Lower lobe of right lung (tissue), 2 donors: Measurements from ENCODE around the gene NUDT9. TPM values are rescaled to one million over a fixed set of nuclear protein-coding genes. Genes with fewer than 3 reads are reported as not detected.

Experiments
- ATAC-seq, 2 donors: fragments of 200-7000 bp; cut with Tn5 transposase; one replicate each; pipeline ENCODE4 v1.9.1; 2020 to 2022; ENCODE audit warnings: mild to moderate bottlenecking in 2 of 2, moderate library complexity in 2 of 2
- DNase-seq: peaks from one replicate; pipeline ENCODE4 v3.0.0-alpha.2; 2020
- H3K27ac ChIP-seq: fragments of 200-600 bp; one replicate; pipeline ENCODE4 v1.8.0; 2022
- H3K27me3 ChIP-seq: fragments of 200-600 bp; one replicate; pipeline ENCODE4 v1.8.0; 2022; ENCODE audit warnings: low read depth
- H3K36me3 ChIP-seq: fragments of 200-600 bp; one replicate; pipeline ENCODE4 v1.8.0; 2022; ENCODE audit warnings: mild to moderate bottlenecking
- H3K4me1 ChIP-seq: fragments of 200-600 bp; one replicate; pipeline ENCODE4 v1.8.0; 2022
- H3K4me3 ChIP-seq: fragments of 200-600 bp; one replicate; pipeline ENCODE4 v1.8.0; 2022; ENCODE audit warnings: mild to moderate bottlenecking
- H3K9me3 ChIP-seq: fragments of 200-600 bp; one replicate; pipeline ENCODE4 v1.8.0; 2022
- intact Hi-C: fragments of 100-400 bp; cut with DNase I; formaldehyde crosslinking; loops from one replicate; pipeline ENCODE4 v1.11.0; 2022
- total RNA-seq: library from RNA; stranded (reverse); fragmentation: NEBNext Ultra II Directional; extraction: Animal tissue kit (Norgen Biotek cat#: 25700); gene quantifications from one replicate; pipeline ENCODE4 v1.2.1, GENCODE V29; 2021
- TF ChIP-seq, protein P1 (sequence below): fragments of 200-600 bp; IDR thresholded peaks from one replicate; pipeline ENCODE4 v1.8.0; 2022; ENCODE audit warnings: antibody characterized with exemption, mild to moderate bottlenecking
- donor health status: DM: no; HTN: yes; CAD: no; lungs with severe emphysema.

The NUDT9 gene
- total RNA-seq, 1 donor from 2014 or later = 45.3 TPM

DNA sequence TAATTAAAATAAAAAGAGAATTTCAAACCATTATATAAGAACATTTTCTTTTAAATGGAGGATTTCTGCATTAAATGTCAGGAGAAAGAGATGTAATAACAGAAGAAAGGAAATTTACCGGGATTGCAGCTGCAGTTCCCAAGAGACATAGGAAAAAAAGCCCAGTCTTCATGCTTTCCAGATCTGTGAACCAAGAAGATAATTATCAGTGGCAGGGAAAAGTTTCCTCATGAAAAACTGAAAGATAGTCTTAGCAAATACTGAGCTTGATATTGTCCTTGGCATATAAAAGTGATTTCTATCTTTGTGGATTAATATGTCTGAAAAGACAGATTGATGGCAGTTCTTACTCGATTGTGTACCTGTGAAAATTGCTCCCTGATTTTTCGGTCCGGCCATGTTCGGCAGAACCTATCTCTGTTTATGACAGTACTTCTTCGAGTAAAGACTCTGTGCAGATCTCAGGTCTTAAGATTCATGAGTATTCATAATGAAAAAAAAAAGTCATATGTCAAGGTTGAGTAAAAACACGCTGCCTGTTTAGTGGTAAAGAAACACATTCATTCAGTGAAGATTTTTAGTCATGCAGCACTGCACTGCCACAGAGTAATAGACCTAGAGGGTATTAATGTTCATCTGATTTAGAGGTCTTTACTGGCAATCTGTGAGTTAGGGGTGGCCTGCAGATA, 77.2 kb downstream of the NUDT9 start:
- Histone ChIP-seq H3K4me1 (peaks cover 8% of the 10 kb centered on the region), H3K27me3 (no peaks in the 10 kb centered on the region), H3K4me3 (no peak overlapping the region), H3K27ac (no peak overlapping the region), H3K9me3 (no peaks in the 10 kb centered on the region), H3K36me3 (peaks cover 22% of the 10 kb centered on the region)
- ATAC-seq (no peak), DNase-seq (no peak)
- intact Hi-C loops = no loop called here
- TF ChIP-seq, protein P1, sequence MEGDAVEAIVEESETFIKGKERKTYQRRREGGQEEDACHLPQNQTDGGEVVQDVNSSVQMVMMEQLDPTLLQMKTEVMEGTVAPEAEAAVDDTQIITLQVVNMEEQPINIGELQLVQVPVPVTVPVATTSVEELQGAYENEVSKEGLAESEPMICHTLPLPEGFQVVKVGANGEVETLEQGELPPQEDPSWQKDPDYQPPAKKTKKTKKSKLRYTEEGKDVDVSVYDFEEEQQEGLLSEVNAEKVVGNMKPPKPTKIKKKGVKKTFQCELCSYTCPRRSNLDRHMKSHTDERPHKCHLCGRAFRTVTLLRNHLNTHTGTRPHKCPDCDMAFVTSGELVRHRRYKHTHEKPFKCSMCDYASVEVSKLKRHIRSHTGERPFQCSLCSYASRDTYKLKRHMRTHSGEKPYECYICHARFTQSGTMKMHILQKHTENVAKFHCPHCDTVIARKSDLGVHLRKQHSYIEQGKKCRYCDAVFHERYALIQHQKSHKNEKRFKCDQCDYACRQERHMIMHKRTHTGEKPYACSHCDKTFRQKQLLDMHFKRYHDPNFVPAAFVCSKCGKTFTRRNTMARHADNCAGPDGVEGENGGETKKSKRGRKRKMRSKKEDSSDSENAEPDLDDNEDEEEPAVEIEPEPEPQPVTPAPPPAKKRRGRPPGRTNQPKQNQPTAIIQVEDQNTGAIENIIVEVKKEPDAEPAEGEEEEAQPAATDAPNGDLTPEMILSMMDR = no peak

DNA sequence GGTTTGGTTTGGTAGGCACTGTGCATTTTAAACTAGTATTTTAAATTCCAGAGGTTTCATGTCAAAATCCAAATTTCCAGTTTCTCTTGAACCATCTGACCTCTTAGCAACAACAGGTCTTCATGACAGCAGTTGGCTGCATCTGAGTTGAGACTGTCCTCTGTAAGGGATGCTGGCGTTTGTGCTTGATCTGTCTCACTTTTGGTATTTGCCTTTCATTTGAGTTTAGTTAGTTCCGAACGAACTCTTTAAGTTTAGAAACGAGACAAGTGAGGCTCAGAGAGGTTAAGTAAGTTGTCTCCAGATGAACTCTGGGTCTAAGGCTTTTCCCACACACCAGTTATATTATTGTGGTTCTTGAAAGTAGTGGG, 77.7 kb downstream of the NUDT9 start:
- Histone ChIP-seq H3K9me3 (no peaks in the 10 kb centered on the region), H3K4me1 (peaks cover 8% of the 10 kb centered on the region), H3K27ac (no peak overlapping the region), H3K36me3 (peaks cover 18% of the 10 kb centered on the region), H3K4me3 (no peak overlapping the region), H3K27me3 (no peaks in the 10 kb centered on the region)
- intact Hi-C loops = no loop called here
- DNase-seq = no peak
- TF ChIP-seq, protein P1 = no peak
- ATAC-seq = no peak

DNA sequence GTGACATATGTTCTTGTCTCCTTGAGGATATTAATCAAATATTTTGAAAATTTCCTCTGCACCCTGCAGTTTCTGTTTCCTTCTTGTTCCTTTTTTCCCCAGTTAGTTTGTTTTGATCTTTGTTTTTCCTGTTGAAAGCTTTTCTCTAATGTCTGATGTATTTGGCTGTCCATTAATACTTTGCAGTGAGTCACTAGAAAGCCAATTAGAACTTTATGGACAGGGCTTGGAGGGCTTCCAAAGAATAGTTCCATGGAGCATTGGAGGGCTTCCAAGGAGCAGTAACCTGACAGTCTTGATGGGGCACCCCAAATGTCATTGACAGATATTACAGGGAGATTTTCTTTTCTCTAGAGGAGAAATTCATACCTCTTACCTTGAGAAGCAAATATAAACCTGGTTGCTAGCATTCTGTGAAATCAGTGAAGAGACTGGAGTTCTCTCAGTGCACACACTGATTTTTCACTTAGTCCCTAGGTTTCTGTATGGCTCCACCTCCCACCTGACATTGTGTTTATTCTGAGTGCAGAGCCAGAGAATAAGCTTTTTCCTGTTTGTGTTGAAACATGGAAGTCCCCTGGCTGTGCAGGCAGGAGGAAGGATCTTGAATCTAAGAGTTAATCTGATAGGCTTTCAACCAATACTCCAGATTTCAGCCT, 80.3 kb downstream of the NUDT9 start:
- no peak overlapping the region for H3K4me3 ChIP-seq
- TF ChIP-seq, protein P1 = no peak
- H3K27ac ChIP-seq = no peak overlapping the region
- H3K4me1 ChIP-seq = peaks cover 8% of the 10 kb centered on the region
- no peaks in the 10 kb centered on the region for H3K36me3 ChIP-seq
- H3K27me3 ChIP-seq = no peaks in the 10 kb centered on the region
- ATAC-seq (peak; percentile 32 to 38), DNase-seq (no peak)
- H3K9me3 ChIP-seq = no peaks in the 10 kb centered on the region
- intact Hi-C loops = no loop called here

DNA sequence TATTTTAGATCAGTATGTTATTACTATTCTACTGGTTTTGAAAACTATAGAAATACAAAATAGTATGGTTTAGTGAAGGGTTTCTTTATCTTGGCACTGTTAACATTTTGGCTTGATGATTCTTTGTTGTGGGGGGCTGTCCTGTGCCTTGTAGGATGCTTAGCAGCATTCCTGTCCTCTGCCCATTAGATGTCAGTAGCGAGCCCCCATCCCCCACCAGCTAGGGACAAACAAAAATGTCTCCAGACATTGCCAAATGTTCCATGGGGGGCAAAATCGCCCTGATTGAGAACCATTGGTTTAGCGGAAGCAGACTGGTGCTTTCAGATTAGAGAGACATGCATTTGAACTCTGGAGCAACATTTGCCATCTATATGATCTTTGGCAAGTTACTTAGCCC, 83.5 kb downstream of the NUDT9 start:
- no peak for DNase-seq
- intact Hi-C loops = no loop called here
- no peak overlapping the region for H3K27ac ChIP-seq
- peaks cover 7% of the 10 kb centered on the region for H3K36me3 ChIP-seq
- peaks cover 4% of the 10 kb centered on the region for H3K4me1 ChIP-seq
- no peak for ATAC-seq
- TF ChIP-seq, protein P1 = no peak
- no peaks in the 10 kb centered on the region for H3K9me3 ChIP-seq
- no peak overlapping the region for H3K4me3 ChIP-seq
- no peaks in the 10 kb centered on the region for H3K27me3 ChIP-seq

DNA sequence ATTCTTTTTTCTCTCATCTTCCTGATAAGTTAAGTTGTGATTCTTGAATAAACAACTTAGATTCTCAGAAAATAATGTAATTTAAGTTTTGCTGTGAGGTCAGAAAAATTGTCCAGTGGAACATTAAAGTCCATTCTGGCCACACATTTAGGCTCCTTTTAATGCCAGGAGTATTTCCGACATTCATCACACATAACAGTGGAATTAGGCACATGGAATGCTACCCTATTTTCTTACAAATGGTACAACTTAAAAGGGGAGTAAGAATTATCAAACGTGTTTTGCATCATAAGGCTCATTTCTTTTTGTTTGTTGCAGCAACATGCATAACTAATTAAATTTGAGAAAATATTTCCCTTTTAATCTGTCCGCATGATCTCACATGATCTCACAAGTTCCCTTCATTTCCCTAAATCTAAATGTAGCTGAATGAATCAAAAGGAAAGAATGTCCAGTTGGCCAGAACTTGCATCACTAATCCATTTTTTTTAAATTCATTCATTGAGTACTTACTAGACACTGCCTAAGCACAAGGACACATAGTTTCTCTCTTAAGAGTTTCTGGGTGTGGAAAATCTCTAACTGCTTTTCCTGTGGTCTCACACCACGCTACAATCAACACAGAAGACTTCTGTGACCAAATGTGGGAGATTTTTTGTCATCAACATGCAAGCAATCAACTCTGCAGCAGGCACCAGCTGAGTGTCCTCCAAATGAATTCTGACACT, 84.8 kb downstream of the NUDT9 start:
- Histone ChIP-seq H3K36me3 (peaks cover 7% of the 10 kb centered on the region), H3K4me1 (peaks cover 9% of the 10 kb centered on the region), H3K27me3 (no peaks in the 10 kb centered on the region), H3K9me3 (no peaks in the 10 kb centered on the region), H3K27ac (no peak overlapping the region), H3K4me3 (no peak overlapping the region)
- intact Hi-C loops = no loop called here
- ATAC-seq = peak in 1 of 2 donors; percentile 38
- TF ChIP-seq, protein P1 = no peak
- no peak for DNase-seq

Other genes with a start within 250 kb of the NUDT9 start
- gene KLHL8, start 202.0 kb upstream of the NUDT9 start, total RNA-seq = 20.6 TPM
- gene HSD17B13, start 99.7 kb upstream of the NUDT9 start, total RNA-seq = 4.2 TPM
- gene HSD17B11, start 31.4 kb upstream of the NUDT9 start, total RNA-seq = 140 TPM
- 299 TPM for gene SPARCL1, start 106.8 kb downstream of the NUDT9 start, total RNA-seq
- gene DSPP, start 186.0 kb downstream of the NUDT9 start, total RNA-seq = not detected
- gene DMP1, start 227.7 kb downstream of the NUDT9 start, total RNA-seq = not detected